Endothelial cell of umbilical vein (primary cell): ENCODE data around the gene FYN. TPM values are rescaled to one million over a fixed set of nuclear protein-coding genes. Genes with fewer than 3 reads are reported as not detected.

ENCODE experiments used
- BruUV-seq: library from RNA; stranded (reverse); fragments of 400-500 nt; replicated peaks from 2 replicates; lab custom pipeline; 2021; lab: Mats Ljungman, UMichigan
- CTCF ChIA-PET: fragments of 300-600, 350-600 bp; sonication (Branson Sonifier 250); formaldehyde crosslinking; loops from one replicate; lab custom pipeline; 2021; ENCODE audit warnings: antibody characterized with exemption, inconsistent platforms; lab: Charles Lee
- POLR2A ChIA-PET: fragments of 300-600, 350-600 bp; sonication (Branson Sonifier 250); formaldehyde crosslinking; loops from one replicate; lab custom pipeline; 2021; ENCODE audit warnings: antibody characterized with exemption, inconsistent platforms; lab: Charles Lee
- DNase-seq: peaks from one replicate; pipeline ENCODE4 v3.0.0-alpha.2; 2011; ENCODE audit warnings: low read depth, low spot score
- FAIRE-seq: peaks from 2 replicates; lab custom pipeline; 2011; peaks lifted over from hg19 to GRCh38; lab: Jason Lieb, UNC
- H2AFZ ChIP-seq: 2 replicates; pipeline ENCODE4 v1.6.0; 2012; ENCODE audit warnings: low read depth, low read length, control low read depth, inconsistent platforms
- H3K27ac ChIP-seq: 2 replicates; pipeline ENCODE4 v1.5.1; 2011; ENCODE audit warnings: low read depth, mild to moderate bottlenecking, control low read depth, low read length, moderate library complexity; ENCODE audit not compliant: insufficient read depth
- H3K27me3 ChIP-seq, 2 experiments: 2 replicates each; pipeline versions ENCODE4 v1.6.0 to v1.6.1; 2011; ENCODE audit warnings: low read length in 2 of 2, mixed read lengths in 1 of 2; ENCODE audit not compliant: control insufficient read depth in 2 of 2, insufficient read depth in 2 of 2
- H3K36me3 ChIP-seq, 2 experiments: 2 replicates in 1 of 2; 3 replicates in 1 of 2; pipeline ENCODE4 v1.5.1; 2011; ENCODE audit warnings: low read length in 2 of 2, mild to moderate bottlenecking in 1 of 2, moderate library complexity in 1 of 2; ENCODE audit not compliant: control insufficient read depth in 2 of 2, insufficient read depth in 2 of 2; ENCODE audit errors: extremely low read depth in 1 of 2
- H3K4me1 ChIP-seq: 3 replicates; pipeline ENCODE4 v1.5.1; 2011; ENCODE audit warnings: mild to moderate bottlenecking, low read length; ENCODE audit not compliant: control insufficient read depth, insufficient read depth; ENCODE audit errors: extremely low read depth
- H3K4me2 ChIP-seq: 2 replicates; pipeline ENCODE4 v1.6.1; 2011; ENCODE audit warnings: low read length, control low read depth, mixed read lengths; ENCODE audit not compliant: insufficient read depth
- H3K4me3 ChIP-seq, 3 experiments: fragments of 200-600 bp in 1 of 3; sonication (generic), shearing (Covaris generic) in 1 of 3; replicated peaks in 1 of 3; 2 replicates each; pipeline ENCODE4 v1.5.1; 2011 to 2016; ENCODE audit warnings: control low read depth in 3 of 3, low read length in 3 of 3, mild to moderate bottlenecking in 2 of 3, inconsistent platforms in 1 of 3, low read depth in 1 of 3, moderate library complexity in 1 of 3; ENCODE audit not compliant: insufficient read depth in 1 of 3
- H3K79me2 ChIP-seq: 2 replicates; pipeline ENCODE4 v1.6.0; 2012; ENCODE audit warnings: low read length, inconsistent platforms; ENCODE audit not compliant: control insufficient read depth, insufficient read depth
- H3K9ac ChIP-seq: replicated peaks from 2 replicates; pipeline ENCODE3; 2011; ENCODE audit warnings: low read length, control low read depth; ENCODE audit not compliant: insufficient read depth; ENCODE audit errors: extremely low read depth
- H3K9me1 ChIP-seq: replicated peaks from 3 replicates; pipeline ENCODE4 v1.6.0; 2011; ENCODE audit warnings: mild to moderate bottlenecking, low read length; ENCODE audit not compliant: control insufficient read depth, insufficient read depth; ENCODE audit errors: extremely low read depth
- H3K9me3 ChIP-seq: replicated peaks from 2 replicates; pipeline ENCODE4 v1.5.1; 2012; ENCODE audit warnings: low read length, inconsistent platforms; ENCODE audit not compliant: control insufficient read depth, insufficient read depth
- H4K20me1 ChIP-seq: replicated peaks from 2 replicates; pipeline ENCODE3; 2011; ENCODE audit warnings: mild to moderate bottlenecking, low read length; ENCODE audit not compliant: control insufficient read depth, insufficient read depth; ENCODE audit errors: extremely low read depth
- CTCF ChIP-seq, 2 donors: IDR thresholded peaks; 1 replicate in 1 of 2; 2 replicates in 1 of 2; pipeline ENCODE4 v1.5.1; 2011; ENCODE audit warnings: low read length in 2 of 2, mild to moderate bottlenecking in 2 of 2, moderate library complexity in 2 of 2, control low read depth in 1 of 2, inconsistent platforms in 1 of 2, low read depth in 1 of 2; ENCODE audit not compliant: insufficient read depth in 1 of 2; ENCODE audit errors: extremely low read depth in 1 of 2
- JUN ChIP-seq: IDR thresholded peaks from 2 replicates; pipeline ENCODE4 v1.6.1; 2011; ENCODE audit warnings: borderline replicate concordance, low read depth; ENCODE audit not compliant: insufficient read length, insufficient read depth
- MAX ChIP-seq: IDR thresholded peaks from 2 replicates; pipeline ENCODE4 v1.6.1; 2011; ENCODE audit not compliant: insufficient read depth, insufficient read length
- MYC ChIP-seq: IDR thresholded peaks from one replicate; pipeline ENCODE4 v1.6.1; 2011; ENCODE audit warnings: mild to moderate bottlenecking, low read depth, low read length
- POLR2A ChIP-seq: IDR thresholded peaks from 2 replicates; pipeline ENCODE4 v1.6.1; 2012; ENCODE audit warnings: low read depth, mild to moderate bottlenecking, control low read depth, low read length
- dilution Hi-C: fragments of 300-500 bp; cut with MboI; formaldehyde crosslinking; loops from one replicate; pipeline ENCODE4 v1.15.0; 2019; ENCODE audit warnings: low sequenced_read_pairs; ENCODE audit not compliant: extremely low pct_ligation_motif_present
- intact Hi-C: fragments of 100-400 bp; cut with micrococcal nuclease; formaldehyde crosslinking; loops from one replicate; pipeline ENCODE4 v1.10.0; 2022
- polyA plus RNA-seq, 4 experiments: library from polyadenylated mRNA; depleted of rRNA in 3 of 4; stranded (reverse) in 3 of 4; unstranded in 1 of 4; fragments of >200 nt; gene quantifications; 2 replicates each; pipeline versions ENCODE4 v1.2.1 to v1.2.3, GENCODE V29; 2011 to 2012; ENCODE audit warnings: missing spikeins in 1 of 4
- total RNA-seq: library from RNA; stranded (reverse); gene quantifications from 2 replicates; pipeline ENCODE4 v1.2.3, GENCODE V29; 2021

FYN gene
- total and polyA plus RNA-seq, 2 donors (not counting 3 experiments of a cell fraction or from before 2014, with no cell fraction given): 69.0 to 143 TPM

- Histone ChIP-seq H3K4me3 (no peak overlapping the region), H2AFZ (no peak overlapping the region), H3K9ac (no peak overlapping the region), H3K9me1 (no peaks in the 10 kb centered on the region), H4K20me1 (peaks cover 3% of the 10 kb centered on the region), H3K27ac (no peak overlapping the region), H3K27me3 (no peaks in the 10 kb centered on the region), H3K4me1 (peaks cover 12% of the 10 kb centered on the region), H3K79me2 (peaks cover 4% of the 10 kb centered on the region), H3K9me3 (no peaks in the 10 kb centered on the region), H3K4me2 (no peak overlapping the region), H3K36me3 (no peaks in the 10 kb centered on the region)
- dilution Hi-C loops (no loop called here), intact Hi-C loops (no loop called here)
- FAIRE-seq (no peak), DNase-seq (no peak)
- POLR2A ChIA-PET: no interaction called here
- no TSS peak for BruUV-seq
- CTCF ChIA-PET: no interaction called here
- no peak for TF ChIP-seq CTCF (IDR thresholded peaks at IDR 0.05; ENCODE audit: extremely low read depth in 1 of 2, insufficient read depth in 1 of 2, low read depth in 1 of 2, low read length in 2 of 2)
- TF ChIP-seq JUN: no peak
- TF ChIP-seq MAX: no peak
- no peak for TF ChIP-seq POLR2A
- TF ChIP-seq MYC: no peak
These were observed 35.4 kb downstream of the FYN start for GRCh38 chr6:111837641-111838500.
